GM19099 (cell line): Measurements from ENCODE around the gene VAV1.

Experiments
- POLR2A ChIP-seq: IDR thresholded peaks from 3 replicates; pipeline ENCODE4 v1.6.1; 2011; ENCODE audit warnings: low read depth; ENCODE audit not compliant: insufficient read length; ENCODE audit errors: extremely low read depth

The VAV1 gene

GRCh38 chr19:6868351-6868750, 95.8 kb downstream of the VAV1 start:
- no peak for TF ChIP-seq POLR2A

GRCh38 chr19:6873708-6874431, 101.4 kb downstream of the VAV1 start:
- no peak for TF ChIP-seq POLR2A

DNA sequence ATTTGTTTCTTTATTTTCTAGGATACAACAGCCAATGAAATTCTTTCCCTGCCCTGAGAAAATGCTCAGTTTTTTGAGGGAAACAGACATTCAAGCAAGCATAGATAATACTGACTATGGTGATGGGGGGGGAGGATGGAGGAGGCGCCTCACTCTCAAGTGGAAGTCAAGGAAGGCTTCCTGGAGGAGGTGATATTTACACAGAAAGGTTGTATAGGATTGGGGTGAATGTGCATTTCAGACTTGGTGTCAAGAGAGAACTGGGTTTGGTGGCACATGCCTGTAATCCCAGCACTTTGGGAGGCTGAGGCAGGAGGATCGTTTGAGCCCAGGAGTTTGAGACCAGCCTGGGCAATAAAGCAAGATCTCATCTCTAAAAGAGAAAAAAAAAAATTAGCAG, 102.7 kb downstream of the VAV1 start:
- no peak for TF ChIP-seq POLR2A

DNA sequence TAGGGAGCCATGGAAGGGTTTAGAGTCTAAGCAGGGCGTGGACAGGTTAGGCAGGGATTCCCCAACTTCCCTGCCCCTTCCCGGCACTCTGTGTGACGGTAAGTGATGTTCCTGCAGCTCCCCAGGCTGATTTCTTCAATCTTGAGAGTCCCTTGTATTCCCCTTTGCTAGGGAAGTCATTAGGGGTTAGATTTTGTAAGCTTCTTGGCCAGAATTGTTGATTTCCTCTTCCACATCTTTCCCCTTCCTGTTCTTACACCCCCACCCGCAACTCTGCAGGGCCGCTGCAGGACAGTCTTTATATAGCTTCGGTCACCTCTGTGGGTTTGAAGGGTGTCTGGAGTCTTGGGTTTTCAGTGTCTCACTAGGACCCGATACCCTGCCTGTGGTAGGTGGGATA, 104.2 kb downstream of the VAV1 start:
- no peak for TF ChIP-seq POLR2A

DNA sequence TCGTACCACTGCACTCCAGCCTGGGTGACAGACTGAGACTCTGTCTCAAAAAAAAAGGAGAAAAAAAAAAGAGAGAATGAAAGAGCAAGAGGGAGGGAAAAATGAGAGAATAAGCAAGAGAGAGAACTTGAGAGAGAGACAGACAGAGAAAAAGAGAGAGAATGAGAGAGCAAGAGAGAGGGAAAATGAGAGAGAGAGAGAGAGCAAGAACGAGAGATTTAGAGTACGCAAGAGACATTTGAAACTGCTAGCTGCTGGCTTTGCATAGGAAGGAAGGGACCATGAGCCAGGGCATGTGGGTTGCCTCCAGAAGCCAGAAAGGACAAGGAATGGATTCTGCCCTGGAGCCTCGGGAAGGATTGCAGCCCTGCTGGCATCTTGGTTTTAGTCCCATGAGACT, 105.3 kb downstream of the VAV1 start:
- no peak for TF ChIP-seq POLR2A

- no peak for TF ChIP-seq POLR2A
Measured at GRCh38 chr19:6886277-6886897, 113.9 kb downstream of the VAV1 start.

- TF ChIP-seq POLR2A: no peak
Measured at GRCh38 chr19:6887316-6887715, 114.8 kb downstream of the VAV1 start, which contains the start of gene ADGRE1. TSS of gene ADGRE1 (plus strand) at chr19:6887579. CDS start at chr19:6887609, 30 bp downstream.

DNA sequence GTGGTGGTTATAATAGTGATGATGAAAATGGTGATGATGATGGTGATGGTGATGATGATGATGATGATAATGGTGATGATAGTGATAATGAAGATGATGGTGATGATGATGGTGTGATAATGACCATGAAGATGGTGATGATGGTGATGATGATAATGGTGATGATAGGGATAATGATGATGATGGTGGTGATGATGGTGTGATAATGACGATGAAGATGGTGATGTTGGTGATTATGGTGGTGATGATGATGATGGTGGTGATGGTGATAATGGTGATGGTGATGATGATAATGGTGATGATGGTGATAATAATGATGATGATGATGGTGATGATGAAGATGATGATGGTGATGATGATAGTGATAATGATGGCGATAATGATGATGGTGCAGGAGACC, 116.5 kb downstream of the VAV1 start:
- no peak for TF ChIP-seq POLR2A

DNA sequence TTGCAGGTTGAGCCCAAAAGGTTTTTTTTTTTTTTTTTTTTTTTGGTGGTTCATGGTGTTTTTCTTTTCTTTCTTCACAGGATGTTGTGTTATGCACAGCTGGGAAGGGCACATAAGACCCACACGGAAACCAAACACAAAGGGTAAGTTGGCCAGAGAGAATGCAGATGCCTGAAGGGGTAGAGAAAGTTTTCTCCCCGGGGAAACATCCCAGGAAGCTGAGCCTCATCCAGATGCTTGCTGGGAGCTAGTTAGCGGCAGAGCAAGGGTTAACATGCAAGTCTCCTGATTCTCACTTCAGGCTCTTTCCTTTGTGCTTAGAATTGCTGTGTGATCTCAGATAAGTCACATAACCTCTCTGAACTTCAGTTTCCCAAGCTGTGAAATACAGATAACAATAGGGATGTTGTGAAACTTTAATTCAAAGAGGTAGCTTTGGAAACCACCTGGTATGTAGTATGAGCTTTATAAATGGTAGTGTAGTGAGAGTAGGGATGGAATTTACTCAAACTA, 117.9 kb downstream of the VAV1 start:
- no peak for TF ChIP-seq POLR2A

DNA sequence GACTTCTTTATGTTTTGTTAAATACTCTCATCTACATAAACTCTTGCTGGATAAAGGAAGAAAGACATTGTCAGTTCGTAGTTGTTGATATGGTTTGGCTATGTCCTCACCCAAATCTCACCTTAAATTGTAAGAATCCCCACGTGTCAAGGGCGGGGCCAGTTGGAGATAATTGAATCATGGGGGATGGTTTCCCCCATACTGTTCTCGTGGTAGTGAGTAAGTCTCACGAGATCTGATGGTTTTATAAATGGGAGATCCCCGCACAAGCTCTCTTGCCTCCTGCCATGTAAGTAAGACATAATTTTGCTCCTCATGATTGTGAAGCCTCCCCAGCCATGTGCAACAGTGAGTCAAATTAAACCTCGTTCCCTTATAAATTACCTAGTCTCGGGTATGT, 118.4 kb downstream of the VAV1 start:
- TF ChIP-seq POLR2A: no peak

- TF ChIP-seq POLR2A: no peak
Measured at GRCh38 chr19:6891761-6892385, 119.4 kb downstream of the VAV1 start.

GRCh38 chr19:6894313-6894712, 121.8 kb downstream of the VAV1 start:
- TF ChIP-seq POLR2A: no peak

GRCh38 chr19:6903446-6903845, 130.9 kb downstream of the VAV1 start:
- TF ChIP-seq POLR2A: no peak

- TF ChIP-seq POLR2A: no peak
Measured at GRCh38 chr19:6906559-6907060, 134.1 kb downstream of the VAV1 start.
